ENCODE results near the gene SRRT. TPM values are rescaled to one million over a fixed set of nuclear protein-coding genes. Genes with fewer than 3 reads are reported as not detected.
"Not testable (repeated sequence)": the region's sequence is repeated elsewhere in the genome, so short reads cannot be mapped to it uniquely, and the experiment has no call there.

The SRRT gene
- total RNA-seq, 2 donors from 2014 or later = 85.9 to 116 TPM

GRCh38 chr7:100852048-100852872 lies 22.6 kb upstream of the SRRT start, which contains the start of gene SLC12A9:
SLC12A9 (plus strand) TSS chr7:100852713; CDS start chr7:100854198, 1,485 bp downstream.
- ATAC-seq = peak; percentile 98
- intact Hi-C loops (cut with DNase I, micrococcal nuclease) = loop anchor here in 1 of 2 donors (2.0 to 5.0 kb wide), 2 partner anchors 53 to 145 kb away; partner anchors contain the start of gene POP7

GRCh38 chr7:100854146-100854895 lies 20.6 kb upstream of the SRRT start:
- DNase-seq = no peak
- ATAC-seq = no peak
- intact Hi-C loops (cut with DNase I, micrococcal nuclease) = loop anchor here in 1 of 2 donors (5.0 kb wide), 1 partner anchor 147 kb away; the partner anchor contains the start of gene POP7

More at GRCh38 chr7:100852048-100852872, 22.6 kb upstream of the SRRT start, which contains the start of gene SLC12A9:
- peak; percentile 92 to 96 for DNase-seq

GRCh38 chr7:100854899-100855298 lies 20.0 kb upstream of the SRRT start:
- DNase-seq, ATAC-seq: not testable (repeated sequence)
- intact Hi-C loops (cut with DNase I, micrococcal nuclease) = loop anchor here in 1 of 2 donors (5.0 kb wide), 1 partner anchor 148 kb away; the partner anchor contains the start of gene POP7

- intact Hi-C loops (cut with DNase I, micrococcal nuclease) = no loop called here
- DNase-seq (no peak), ATAC-seq (no peak)
Observed at GRCh38 chr7:100855515-100855914, 19.4 kb upstream of the SRRT start.

DNA sequence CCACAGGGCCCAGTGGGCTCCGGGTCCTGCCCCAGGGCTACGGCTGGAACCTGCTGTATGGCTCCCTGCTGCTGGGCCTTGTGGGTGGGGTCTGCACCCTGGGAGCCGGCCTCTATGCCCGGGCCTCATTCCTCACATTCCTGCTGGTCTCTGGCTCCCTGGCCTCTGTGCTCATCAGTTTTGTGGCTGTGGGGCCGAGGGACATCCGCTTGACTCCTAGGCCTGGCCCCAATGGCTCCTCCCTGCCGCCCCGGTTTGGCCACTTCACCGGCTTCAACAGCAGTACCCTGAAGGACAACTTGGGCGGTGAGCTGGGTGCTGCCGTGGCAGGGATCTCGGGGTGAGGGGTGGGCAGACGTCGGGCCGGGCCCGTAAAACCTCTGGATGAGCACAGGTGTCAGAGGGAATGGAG lies 18.0 kb upstream of the SRRT start:
- intact Hi-C loops (cut with DNase I, micrococcal nuclease) = no loop called here
- no peak for DNase-seq
- no peak for ATAC-seq

DNA sequence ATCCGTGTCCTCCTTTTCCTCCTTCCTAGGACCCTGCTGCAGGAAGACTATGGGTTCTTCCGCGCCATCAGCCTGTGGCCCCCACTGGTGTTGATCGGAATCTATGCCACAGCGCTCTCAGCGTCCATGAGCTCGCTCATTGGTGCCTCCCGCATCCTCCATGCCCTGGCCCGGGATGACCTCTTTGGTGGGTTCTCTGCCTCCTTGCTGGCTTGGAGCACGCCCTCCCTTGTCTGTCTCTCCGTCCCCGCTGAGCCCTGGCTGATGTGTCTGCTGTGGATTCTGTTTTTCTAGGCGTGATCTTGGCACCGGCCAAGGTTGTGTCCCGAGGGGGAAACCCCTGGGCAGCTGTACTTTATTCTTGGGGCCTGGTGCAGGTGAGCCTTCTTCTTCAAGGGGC lies 15.0 kb upstream of the SRRT start:
- DNase-seq (no peak), ATAC-seq (no peak)
- intact Hi-C loops (cut with DNase I, micrococcal nuclease) = no loop called here

DNA sequence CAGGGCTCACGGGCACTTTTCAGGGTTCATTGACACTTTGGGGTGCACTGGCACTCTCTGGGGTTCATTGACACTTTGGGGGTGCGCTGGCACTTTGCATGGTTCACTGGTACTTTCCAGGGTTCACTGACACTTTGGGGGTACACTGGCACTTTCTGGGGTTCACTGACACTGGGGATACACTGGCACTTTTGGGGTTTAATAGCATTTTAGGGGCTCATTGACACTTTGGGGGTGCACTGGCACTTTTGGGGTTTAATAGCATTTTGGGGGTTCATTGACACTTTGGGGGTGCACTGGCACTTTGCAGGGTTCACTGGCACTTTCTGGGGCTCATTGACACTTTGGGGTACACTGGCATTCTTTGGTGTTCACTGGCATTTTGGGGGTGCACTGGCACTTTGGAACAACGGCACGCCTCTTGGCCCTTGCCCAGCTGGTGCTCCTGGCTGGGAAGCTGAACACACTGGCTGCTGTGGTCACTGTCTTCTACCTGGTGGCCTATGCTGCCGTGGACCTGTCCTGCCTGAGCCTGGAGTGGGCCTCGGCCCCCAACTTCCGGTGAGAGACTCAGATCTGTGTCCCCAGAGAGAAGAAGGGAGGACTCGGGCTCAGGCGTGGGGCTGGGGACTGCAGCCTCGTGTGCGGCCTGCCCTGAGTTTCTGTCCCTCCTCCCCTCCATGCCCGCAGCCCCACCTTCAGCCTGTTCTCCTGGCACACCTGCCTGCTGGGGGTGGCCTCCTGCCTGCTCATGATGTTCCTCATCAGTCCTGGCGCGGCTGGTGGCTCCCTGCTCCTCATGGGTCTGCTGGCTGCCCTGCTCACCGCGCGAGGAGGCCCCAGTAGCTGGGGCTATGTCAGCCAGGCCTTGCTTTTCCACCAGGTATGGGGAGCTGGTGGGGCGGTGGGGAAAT lies 13.9 kb upstream of the SRRT start:
- no peak for DNase-seq
- intact Hi-C loops (cut with DNase I, micrococcal nuclease) = no loop called here
- ATAC-seq = no peak

- ATAC-seq (no peak), DNase-seq (no peak)
- intact Hi-C loops (cut with DNase I, micrococcal nuclease) = no loop called here
Observed at GRCh38 chr7:100861616-100861985, 13.3 kb upstream of the SRRT start.

- ATAC-seq = peak; percentile 20
- intact Hi-C loops (cut with DNase I, micrococcal nuclease) = no loop called here
- peak in 1 of 2 donors; percentile 58 for DNase-seq
Observed at GRCh38 chr7:100863406-100863950, 11.4 kb upstream of the SRRT start.

DNA sequence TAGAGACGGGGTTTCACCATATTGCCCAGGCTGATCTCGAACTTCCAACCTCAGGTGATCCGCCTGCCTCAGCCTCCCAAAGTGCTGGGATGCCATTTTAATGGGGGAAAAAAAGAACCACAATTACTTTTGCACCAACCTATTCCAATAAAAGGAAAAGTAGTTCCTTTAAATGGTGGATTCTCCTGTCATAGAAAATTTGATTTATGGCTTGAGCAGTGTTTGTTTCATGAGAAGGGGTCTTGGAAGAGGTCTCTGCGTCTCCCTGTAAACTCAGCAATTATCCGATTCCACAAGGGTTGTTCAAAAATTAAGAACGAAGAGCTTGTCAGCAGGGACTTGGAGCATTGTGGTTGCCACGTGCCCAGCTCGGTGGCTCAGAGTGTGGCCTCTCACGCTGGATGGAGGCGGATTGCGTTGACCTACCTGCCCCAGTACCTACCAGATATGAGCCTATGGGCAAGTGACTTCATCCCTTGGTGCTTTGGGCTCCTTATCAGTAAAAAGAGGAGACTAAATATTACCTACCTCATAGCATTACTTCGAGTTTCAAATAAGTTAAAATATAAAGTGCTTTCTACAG lies 10.5 kb upstream of the SRRT start:
- ATAC-seq (no peak), DNase-seq (no peak)
- intact Hi-C loops (cut with DNase I, micrococcal nuclease) = no loop called here

DNA sequence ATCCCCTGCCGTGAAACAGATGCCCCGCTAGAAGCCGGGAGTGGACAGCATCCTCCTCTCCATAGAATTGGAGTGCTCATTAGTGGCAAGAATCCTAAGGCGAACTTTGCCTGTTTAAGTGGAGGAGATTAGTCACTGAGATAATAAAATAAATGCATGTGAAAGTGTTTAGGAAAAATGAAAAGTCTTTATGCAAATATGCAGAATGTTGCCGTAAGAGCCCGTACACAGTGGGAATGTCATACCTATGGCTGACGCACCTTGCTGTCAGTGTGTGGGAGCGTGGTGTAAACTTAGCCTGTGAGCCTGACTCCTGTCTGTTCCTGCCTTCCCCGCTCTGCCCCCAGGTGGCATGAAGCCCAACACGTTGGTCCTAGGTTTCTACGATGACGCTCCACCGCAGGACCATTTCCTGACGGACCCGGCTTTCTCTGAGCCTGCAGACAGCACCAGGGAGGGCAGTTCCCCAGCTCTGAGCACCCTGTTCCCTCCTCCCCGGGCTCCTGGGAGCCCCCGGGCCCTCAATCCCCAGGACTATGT lies 9.5 kb upstream of the SRRT start:
- no peak for ATAC-seq
- intact Hi-C loops (cut with DNase I, micrococcal nuclease) = no loop called here

GRCh38 chr7:100865938-100866728 lies 8.8 kb upstream of the SRRT start:
- intact Hi-C loops (cut with DNase I, micrococcal nuclease) = no loop called here
- DNase-seq = peak; percentile 88 to 89
- peak; percentile 83 for ATAC-seq

More for the DNA sequence above, 9.5 kb upstream of the SRRT start:
- no peak for DNase-seq

- DNase-seq (no peak), ATAC-seq (no peak)
- intact Hi-C loops (cut with DNase I, micrococcal nuclease) = no loop called here
Observed at GRCh38 chr7:100866729-100867039, 8.2 kb upstream of the SRRT start.

DNA sequence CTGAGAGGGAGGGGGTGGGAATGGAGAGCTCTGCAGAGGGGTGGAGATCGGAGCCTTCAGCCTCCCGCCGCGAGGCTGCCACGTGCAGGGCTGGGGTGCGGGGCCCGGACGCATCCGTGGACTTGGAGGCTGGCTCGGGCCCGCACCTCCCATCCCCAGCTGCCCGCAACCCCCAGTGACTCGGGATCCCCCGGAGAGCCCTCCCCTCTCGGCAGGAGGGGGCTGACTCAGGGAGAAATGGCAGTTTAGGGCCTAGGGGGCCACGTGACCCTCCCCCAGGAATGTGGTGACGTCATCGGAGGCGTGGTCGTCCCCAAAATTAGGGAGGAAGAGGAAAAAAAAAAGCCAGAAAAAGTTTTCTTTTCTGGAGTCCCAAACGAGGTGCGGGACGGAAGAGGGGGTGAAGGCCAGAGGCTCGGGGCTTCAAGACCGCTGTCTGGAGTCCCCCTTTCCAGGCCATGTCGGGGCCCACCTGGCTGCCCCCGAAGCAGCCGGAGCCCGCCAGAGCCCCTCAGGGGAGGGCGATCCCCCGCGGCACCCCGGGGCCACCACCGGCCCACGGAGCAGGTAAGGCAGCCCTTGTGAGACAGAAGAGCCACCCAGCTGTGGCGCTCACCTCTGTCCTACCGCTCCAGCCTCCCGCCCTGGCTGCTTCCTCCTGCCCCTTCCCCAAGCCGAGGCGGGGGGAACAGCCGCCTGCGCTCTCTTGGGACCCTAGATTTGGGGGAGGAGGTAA lies 7.7 kb upstream of the SRRT start, which contains the start of gene TRIP6:
Gene TRIP6, plus strand, starts transcription at position 348 of the 736 bp plus-strand sequence. Its CDS starts 111 bp downstream, at position 459.
- DNase-seq (peak; percentile 86 to 87), ATAC-seq (peak; percentile 53)
- intact Hi-C loops (cut with DNase I, micrococcal nuclease) = no loop called here

- ATAC-seq (peak; percentile 7), DNase-seq (peak in 1 of 2 donors; percentile 39)
- intact Hi-C loops (cut with DNase I, micrococcal nuclease) = no loop called here
Observed at GRCh38 chr7:100867776-100868485, 7.0 kb upstream of the SRRT start.
